ENCODE data around the gene OR12D2.
"Not testable (repeated sequence)": the region's sequence is repeated elsewhere in the genome, so short reads cannot be mapped to it uniquely, and the experiment has no call there.

The OR12D2 gene

DNA sequence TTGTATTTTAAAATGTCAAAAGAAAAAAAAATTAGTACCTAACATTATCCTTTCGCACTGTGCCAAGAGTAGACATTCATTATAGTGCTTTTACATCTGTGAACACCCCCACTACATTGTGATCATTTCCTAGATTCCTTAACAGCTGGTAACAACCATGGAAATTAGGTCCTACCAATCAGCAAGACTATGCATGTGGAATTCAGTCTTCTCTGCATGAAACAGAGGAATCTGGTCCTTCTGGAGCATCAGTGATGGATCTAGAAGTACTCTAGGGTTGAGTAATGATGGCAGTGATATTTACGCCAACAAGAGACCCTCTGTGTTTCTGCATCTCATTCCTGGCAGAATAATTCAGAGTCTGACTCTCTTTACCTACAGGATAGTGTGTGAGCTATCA, 28.7 kb downstream of the OR12D2 start:
- Histone ChIP-seq H3K4me1 (ENCODE audit: insufficient read depth, low read length) (peaks cover 7% of the 10 kb centered on the region), H3K27me3 (ENCODE audit: insufficient read depth, low read length) (no peaks in the 10 kb centered on the region), H3K36me3 (ENCODE audit: insufficient read depth, low read length) (no peaks in the 10 kb centered on the region), H3K9ac (ENCODE audit: low read depth, low read length) (no peak overlapping the region), H3K27ac (ENCODE audit: low read depth, low read length) (no peak overlapping the region), H3K9me3 (ENCODE audit: insufficient read depth, low read depth, low read length) (no peaks in the 10 kb centered on the region), H3K4me3 (ENCODE audit: low read length) (no peak overlapping the region)
- 91% methylated on average over 2 of the region's 2 CpGs for WGBS

GRCh38 chr6:29424575-29424974, 29.1 kb downstream of the OR12D2 start:
- Histone ChIP-seq H3K36me3 (ENCODE audit: insufficient read depth, low read length) (no peaks in the 10 kb centered on the region), H3K9me3 (ENCODE audit: insufficient read depth, low read depth, low read length) (no peaks in the 10 kb centered on the region), H3K27ac (ENCODE audit: low read depth, low read length) (no peak overlapping the region), H3K4me3 (ENCODE audit: low read length) (no peak overlapping the region), H3K27me3 (ENCODE audit: insufficient read depth, low read length) (no peaks in the 10 kb centered on the region), H3K9ac (ENCODE audit: low read depth, low read length) (no peak overlapping the region), H3K4me1 (ENCODE audit: insufficient read depth, low read length) (peaks cover 7% of the 10 kb centered on the region)
- WGBS, result 72% methylated on average over 2 of the region's 2 CpGs

- H3K9me3 ChIP-seq (ENCODE audit: insufficient read depth, low read depth, low read length), result no peaks in the 10 kb centered on the region
- WGBS, result no CpG with 5 or more reads among the region's 1 CpG
- H3K36me3 ChIP-seq (ENCODE audit: insufficient read depth, low read length), result no peaks in the 10 kb centered on the region
- no peak overlapping the region for H3K4me3 ChIP-seq (ENCODE audit: low read length)
- H3K27ac ChIP-seq (ENCODE audit: low read depth, low read length), result no peak overlapping the region
- H3K27me3 ChIP-seq (ENCODE audit: insufficient read depth, low read length), result no peaks in the 10 kb centered on the region
- H3K9ac ChIP-seq (ENCODE audit: low read depth, low read length), result no peak overlapping the region
- H3K4me1 ChIP-seq (ENCODE audit: insufficient read depth, low read length), result peaks cover 7% of the 10 kb centered on the region
Measured at GRCh38 chr6:29425075-29425474, 29.6 kb downstream of the OR12D2 start.

- H3K4me3 ChIP-seq (ENCODE audit: low read length), result no peak overlapping the region
- peaks cover 7% of the 10 kb centered on the region for H3K4me1 ChIP-seq (ENCODE audit: insufficient read depth, low read length)
- no peaks in the 10 kb centered on the region for H3K27me3 ChIP-seq (ENCODE audit: insufficient read depth, low read length)
- no peaks in the 10 kb centered on the region for H3K36me3 ChIP-seq (ENCODE audit: insufficient read depth, low read length)
- no peak overlapping the region for H3K27ac ChIP-seq (ENCODE audit: low read depth, low read length)
- no peak overlapping the region for H3K9ac ChIP-seq (ENCODE audit: low read depth, low read length)
- 91% methylated on average over 3 of the region's 3 CpGs for WGBS
- H3K9me3 ChIP-seq (ENCODE audit: insufficient read depth, low read depth, low read length), result no peaks in the 10 kb centered on the region
Measured at GRCh38 chr6:29426654-29427053, 31.2 kb downstream of the OR12D2 start.

GRCh38 chr6:29436730-29437129, 41.3 kb downstream of the OR12D2 start:
- not testable (repeated sequence) for H3K4me1 ChIP-seq (ENCODE audit: insufficient read depth, low read length); H3K27me3 ChIP-seq (ENCODE audit: insufficient read depth, low read length)
- 92% methylated on average over 15 of the region's 18 CpGs for WGBS

GRCh38 chr6:29439006-29439405, 43.6 kb downstream of the OR12D2 start, which contains the start of gene OR10C1:
OR10C1 (plus strand) TSS chr6:29439306; CDS start chr6:29440016, 710 bp downstream.
- Histone ChIP-seq H3K9me3 (ENCODE audit: insufficient read depth, low read depth, low read length) (0 out of 2 replicates have a peak, but pooled peaks cover 3% of the 10 kb centered on the region), H3K9ac (ENCODE audit: low read depth, low read length) (no peak within 1 kb of the TSS), H3K4me1 (ENCODE audit: insufficient read depth, low read length) (no peaks in the 10 kb centered on the region), H3K27ac (ENCODE audit: low read depth, low read length) (no peak within 1 kb of the TSS), H3K36me3 (ENCODE audit: insufficient read depth, low read length) (no peaks in the 10 kb centered on the region), H3K27me3 (ENCODE audit: insufficient read depth, low read length) (no peaks in the 10 kb centered on the region), H3K4me3 (ENCODE audit: low read length) (no peak within 1 kb of the TSS)

More at GRCh38 chr6:29436730-29437129, 41.3 kb downstream of the OR12D2 start:
- not testable (repeated sequence) for H3K4me3 ChIP-seq (ENCODE audit: low read length); H3K9ac ChIP-seq (ENCODE audit: low read depth, low read length); H3K27ac ChIP-seq (ENCODE audit: low read depth, low read length); H3K36me3 ChIP-seq (ENCODE audit: insufficient read depth, low read length); H3K9me3 ChIP-seq (ENCODE audit: insufficient read depth, low read depth, low read length)

DNA sequence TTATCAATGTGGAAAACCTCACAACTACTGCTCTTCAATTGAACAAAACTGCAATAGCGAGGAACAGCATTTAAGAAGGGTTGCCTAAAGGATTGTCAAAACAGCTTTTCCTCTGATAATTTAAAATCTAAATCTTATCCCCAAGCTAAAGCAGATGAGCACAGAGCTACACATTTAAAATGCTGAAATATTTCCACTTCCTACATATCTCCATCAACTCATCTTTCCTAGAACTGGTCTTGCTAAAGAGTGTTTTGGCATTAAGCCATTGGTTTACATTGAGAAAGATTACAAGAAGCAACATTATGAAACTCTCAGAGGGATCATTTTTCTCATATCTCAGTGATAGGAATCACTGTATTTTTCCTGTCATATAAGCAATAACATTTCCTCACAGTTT, 47.3 kb downstream of the OR12D2 start:
- 0 out of 2 replicates have a peak, but pooled peaks cover 6% of the 10 kb centered on the region for H3K9me3 ChIP-seq (ENCODE audit: insufficient read depth, low read depth, low read length)
- H3K4me3 ChIP-seq (ENCODE audit: low read length), result no peak overlapping the region
- no peaks in the 10 kb centered on the region for H3K36me3 ChIP-seq (ENCODE audit: insufficient read depth, low read length)
- H3K4me1 ChIP-seq (ENCODE audit: insufficient read depth, low read length), result peaks cover 12% of the 10 kb centered on the region; the same call in 1 of the 2 replicates
- no peak overlapping the region for H3K27ac ChIP-seq (ENCODE audit: low read depth, low read length)
- H3K9ac ChIP-seq (ENCODE audit: low read depth, low read length), result no peak overlapping the region
- no peaks in the 10 kb centered on the region for H3K27me3 ChIP-seq (ENCODE audit: insufficient read depth, low read length)
- WGBS, result 97% methylated on average over 1 of the region's 1 CpG

DNA sequence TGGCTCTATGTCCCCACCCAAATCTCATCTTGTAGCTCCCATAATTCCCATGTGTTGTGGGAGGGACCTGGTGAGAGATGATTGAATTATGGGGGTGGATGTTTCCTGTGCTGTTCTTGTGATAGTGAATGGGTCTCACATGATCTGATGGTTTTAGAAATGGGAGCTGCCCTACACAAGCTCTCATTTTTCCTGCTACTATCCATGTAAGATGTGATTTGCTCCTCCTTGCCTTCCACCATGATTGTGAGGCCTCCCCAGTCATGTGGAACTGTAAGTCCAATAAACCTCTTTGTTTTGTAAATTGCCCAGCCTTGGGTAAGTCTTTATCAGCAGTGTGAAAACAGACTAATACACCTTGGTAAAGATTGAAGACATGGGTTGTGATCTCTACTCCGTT, 48.6 kb downstream of the OR12D2 start:
- H3K4me1 ChIP-seq (ENCODE audit: insufficient read depth, low read length), result peaks cover 12% of the 10 kb centered on the region; the same call in 1 of the 2 replicates
- not testable (repeated sequence) for H3K27me3 ChIP-seq (ENCODE audit: insufficient read depth, low read length); H3K9ac ChIP-seq (ENCODE audit: low read depth, low read length); H3K27ac ChIP-seq (ENCODE audit: low read depth, low read length); H3K36me3 ChIP-seq (ENCODE audit: insufficient read depth, low read length); H3K9me3 ChIP-seq (ENCODE audit: insufficient read depth, low read depth, low read length); H3K4me3 ChIP-seq (ENCODE audit: low read length)
- WGBS, result 94% methylated on average over 1 of the region's 1 CpG

All from HUES64 (cell line).